BJ (cell line): ENCODE data around the gene LMAN1L. TPM values are rescaled to one million over a fixed set of nuclear protein-coding genes. Genes with fewer than 3 reads are reported as not detected.
A peak's percentile ranks its signal among the peaks of the same experiment; 100 is the strongest.
"Not testable (repeated sequence)": the region's sequence is repeated elsewhere in the genome, so short reads cannot be mapped to it uniquely, and the experiment has no call there.

Experiments used
- CTCF ChIA-PET: fragments of 350-600 bp; formaldehyde crosslinking; extraction: SDS; loops from one replicate; lab custom pipeline; 2021; ENCODE audit warnings: antibody characterized with exemption, inconsistent platforms; lab: Yijun Ruan, JAX
- POLR2A ChIA-PET: fragments of 300-600 bp; sonication (Branson Sonifier 250); formaldehyde crosslinking; extraction: SDS; loops from one replicate; lab custom pipeline; 2021; ENCODE audit warnings: antibody characterized with exemption; lab: Charles Lee
- DNase-seq: peaks from one replicate; pipeline ENCODE4 v3.0.0-alpha.2; 2011; ENCODE audit warnings: low read depth
- H3K27me3 ChIP-seq: 2 replicates; pipeline ENCODE4 v1.6.0; 2011; ENCODE audit warnings: low read length; ENCODE audit not compliant: control insufficient read depth, insufficient read depth
- H3K36me3 ChIP-seq: 2 replicates; pipeline ENCODE4 v1.5.1; 2011; ENCODE audit warnings: low read length; ENCODE audit not compliant: control insufficient read depth, insufficient read depth
- H3K4me3 ChIP-seq: 2 replicates; pipeline ENCODE4 v1.5.1; 2011; ENCODE audit warnings: low read depth, mild to moderate bottlenecking, control low read depth, low read length
- CTCF ChIP-seq: IDR thresholded peaks from 2 replicates; pipeline ENCODE4 v1.5.1; 2011; ENCODE audit warnings: low read depth, mild to moderate bottlenecking, control low read depth, inconsistent platforms, low read length, moderate library complexity; ENCODE audit not compliant: insufficient read depth
- polyA plus RNA-seq: library from polyadenylated mRNA; depleted of rRNA; stranded (reverse); fragments of >200 nt; gene quantifications from 2 replicates; pipeline ENCODE4 v1.2.3, GENCODE V29; 2011

The LMAN1L gene
- polyA plus RNA-seq, 1 experiment = not detected

GRCh38 chr15:74783072-74783807, 29.4 kb upstream of the LMAN1L start:
- POLR2A ChIA-PET = no interaction called here
- CTCF ChIA-PET = interaction anchor here (1.0 to 9.2 kb wide), 14 partner anchors 11 to 174 kb away, joined by 3 to 137 read pairs (median 6); no protein-coding TSS in a partner anchor
- Histone ChIP-seq H3K4me3 (peak overlapping the region; percentile 89), H3K36me3 (no peaks in the 10 kb centered on the region), H3K27me3 (no peaks in the 10 kb centered on the region)
- TF ChIP-seq CTCF = no peak
- DNase-seq = no peak

- TF ChIP-seq CTCF = no peak
- CTCF ChIA-PET = interaction anchor here (1.0 to 9.2 kb wide), 14 partner anchors 10 to 174 kb away, joined by 3 to 137 read pairs (median 5); no protein-coding TSS in a partner anchor
- Histone ChIP-seq H3K27me3 (no peaks in the 10 kb centered on the region), H3K36me3 (no peaks in the 10 kb centered on the region), H3K4me3 (peak overlapping the region; percentile 89; the same call in 1 of the 2 replicates)
- POLR2A ChIA-PET = no interaction called here
- DNase-seq = no peak
These were observed 28.8 kb upstream of the LMAN1L start for GRCh38 chr15:74783808-74784175.

GRCh38 chr15:74784426-74785193, 28.0 kb upstream of the LMAN1L start:
- POLR2A ChIA-PET = no interaction called here

DNA sequence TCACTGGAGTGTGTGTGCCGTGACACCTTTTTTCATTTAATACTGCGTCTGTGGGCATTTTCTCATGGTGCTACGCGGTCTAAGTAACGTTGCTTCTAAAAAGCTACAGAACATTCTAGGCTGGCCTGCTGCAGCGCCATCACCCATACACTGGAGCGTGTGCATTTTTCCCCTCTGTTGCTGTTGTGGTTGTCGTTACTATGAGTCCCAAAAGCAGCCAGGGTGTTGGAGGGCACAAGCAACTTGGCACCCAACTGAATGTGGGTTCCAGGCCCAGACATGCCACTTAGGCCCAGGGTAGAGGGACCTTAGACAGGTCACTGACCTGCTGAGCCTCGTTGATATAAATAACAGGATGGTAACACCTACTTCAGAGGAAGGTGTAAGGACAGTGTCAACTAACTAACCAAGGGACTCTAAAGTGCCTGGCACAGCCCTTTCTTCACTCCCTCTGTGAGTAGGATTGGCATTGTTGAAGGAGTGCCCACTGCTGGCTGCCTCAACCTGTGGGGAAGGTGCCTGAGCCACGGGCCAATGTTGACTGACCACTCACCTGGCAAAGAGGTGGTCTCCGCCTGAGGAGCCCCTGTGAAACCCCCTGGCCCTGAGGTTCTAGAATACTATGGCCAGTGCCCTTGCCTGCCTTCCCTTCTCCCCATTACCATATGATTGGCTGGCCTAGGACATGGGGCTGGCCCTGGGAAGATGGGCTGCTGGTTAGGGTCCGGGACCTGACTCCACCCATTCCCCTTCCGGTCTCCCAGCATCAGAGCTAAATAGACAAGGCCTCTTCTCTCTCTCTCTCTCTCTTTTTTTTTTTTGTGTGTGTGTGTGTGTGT, 27.2 kb upstream of the LMAN1L start:
- TF ChIP-seq CTCF = no peak
- POLR2A ChIA-PET = no interaction called here
- no peak for DNase-seq
- CTCF ChIA-PET = interaction anchor here (1.1 to 9.2 kb wide), 8 partner anchors 9 to 166 kb away, joined by 3 to 137 read pairs (median 9); no protein-coding TSS in a partner anchor
- Histone ChIP-seq H3K27me3 (no peaks in the 10 kb centered on the region), H3K36me3 (no peaks in the 10 kb centered on the region), H3K4me3 (no peak overlapping the region)

More at GRCh38 chr15:74784426-74785193, 28.0 kb upstream of the LMAN1L start:
- no peak for DNase-seq
- Histone ChIP-seq H3K4me3 (no peak overlapping the region), H3K27me3 (no peaks in the 10 kb centered on the region), H3K36me3 (no peaks in the 10 kb centered on the region)
- TF ChIP-seq CTCF = no peak
- CTCF ChIA-PET = interaction anchor here (0.6 to 9.2 kb wide), 12 partner anchors 9 to 173 kb away, joined by 3 to 137 read pairs (median 4); no protein-coding TSS in a partner anchor

GRCh38 chr15:74786081-74786480, 26.6 kb upstream of the LMAN1L start:
- H3K36me3 ChIP-seq, H3K4me3 ChIP-seq, H3K27me3 ChIP-seq, POLR2A ChIA-PET, DNase-seq: not testable (repeated sequence)
- CTCF ChIA-PET = interaction anchor here (1.1 to 3.3 kb wide), 3 partner anchors 9 to 50 kb away, joined by 3 to 29 read pairs (median 13); no protein-coding TSS in a partner anchor
